Lung (tissue), 12 donors: Measurements from ENCODE around the gene GLUL. TPM values are rescaled to one million over a fixed set of nuclear protein-coding genes. Genes with fewer than 3 reads are reported as not detected.

Experiments
- ATAC-seq: fragments of 200-7000 bp; cut with Tn5 transposase; one replicate; pipeline ENCODE4 v1.9.1; 2020; ENCODE audit warnings: moderate number of reproducible peaks; ENCODE audit not compliant: insufficient read depth, low FRiP score
- DNase-seq, 3 donors: peaks; one replicate each; pipeline ENCODE4 v3.0.0-alpha.2; 2013 to 2017
- H3K27ac ChIP-seq, 2 donors: one replicate each; pipeline ENCODE4 v1.5.1; 2013; ENCODE audit warnings: mild to moderate bottlenecking in 2 of 2, moderate library complexity in 2 of 2, control low read depth in 1 of 2, inconsistent platforms in 1 of 2, low read depth in 1 of 2, low read length in 1 of 2
- H3K27me3 ChIP-seq, 3 donors: one replicate each; pipeline ENCODE4 v1.5.1; 2013; ENCODE audit warnings: low read length in 2 of 3; ENCODE audit not compliant: control insufficient read depth in 3 of 3, insufficient read depth in 3 of 3
- H3K36me3 ChIP-seq, 4 donors: one replicate each; pipeline ENCODE4 v1.5.1; 2013; ENCODE audit warnings: low read length in 4 of 4, mild to moderate bottlenecking in 1 of 4, moderate library complexity in 1 of 4; ENCODE audit not compliant: control insufficient read depth in 4 of 4, insufficient read depth in 4 of 4
- H3K4me1 ChIP-seq, 5 donors: one replicate each; pipeline ENCODE4 v1.5.1; 2013; ENCODE audit warnings: low read length in 5 of 5, mild to moderate bottlenecking in 2 of 5, moderate library complexity in 1 of 5; ENCODE audit not compliant: control insufficient read depth in 5 of 5, insufficient read depth in 5 of 5
- H3K4me3 ChIP-seq: one replicate; pipeline ENCODE4 v1.5.1; 2013; ENCODE audit warnings: mild to moderate bottlenecking, control low read depth, moderate library complexity
- H3K9ac ChIP-seq, 2 donors: one replicate each; pipeline ENCODE4 v1.5.1; 2013; ENCODE audit warnings: low read length in 2 of 2, control low read depth in 1 of 2; ENCODE audit not compliant: insufficient read depth in 1 of 2
- H3K9me3 ChIP-seq, 4 donors: one replicate each; pipeline ENCODE4 v1.5.1; 2013; ENCODE audit warnings: low read length in 3 of 4, mild to moderate bottlenecking in 1 of 4, moderate library complexity in 1 of 4; ENCODE audit not compliant: control insufficient read depth in 4 of 4, insufficient read depth in 3 of 4
- CTCF ChIP-seq: IDR thresholded peaks from 2 replicates; pipeline ENCODE4 v1.5.1; 2012; ENCODE audit warnings: mild to moderate bottlenecking; ENCODE audit errors: control extremely low read depth, extremely low read depth
- WGBS, 2 donors: extraction: QIAGEN DNeasy Blood & Tissue Kit; methylation state at CpG; one replicate each; pipeline ENCODE4 v1.1.7; 2013; 5-methylcytosine and 5-hydroxymethylcytosine counted together
- polyA plus RNA-seq, 2 donors: library from polyadenylated mRNA; stranded (reverse); fragments of 200-250 nt; gene quantifications; one replicate each; pipeline ENCODE4 v1.2.1, GENCODE V29; 2013
- total RNA-seq, 2 donors: library from RNA; depleted of rRNA in 1 of 2; stranded (reverse); fragments of >200 nt in 1 of 2; gene quantifications; one replicate each; pipeline ENCODE4 v1.2.1, GENCODE V29; 2014 to 2021
- donor health status: control.
- donor health status: control.
- donor health status: Bipolar disorder and iron deficiency.
- donor health status: healthy.
- donor health status: DM: yes; HTN: yes; CAD: no.

Gene GLUL
- total and polyA plus RNA-seq, 4 donors, result 209 to 2,889 (median 1,186) TPM

- 82 to 89% methylated on average over 4 of the region's 4 CpGs for WGBS, 2 donors
- Histone ChIP-seq H3K36me3 (no peaks in the 10 kb centered on the region), H3K4me3 (no peak overlapping the region), H3K4me1 (peaks cover 0 to 5% (median 0%) of the 10 kb centered on the region in 5 donors), H3K9me3 (no peaks in the 10 kb centered on the region), H3K27ac (no peak overlapping the region), H3K9ac (no peak overlapping the region), H3K27me3 (no peaks in the 10 kb centered on the region)
- no peak for DNase-seq
- TF ChIP-seq CTCF, result no peak
- no peak for ATAC-seq
Observed at GRCh38 chr1:182357913-182358312, 33.7 kb downstream of the GLUL start.

DNA sequence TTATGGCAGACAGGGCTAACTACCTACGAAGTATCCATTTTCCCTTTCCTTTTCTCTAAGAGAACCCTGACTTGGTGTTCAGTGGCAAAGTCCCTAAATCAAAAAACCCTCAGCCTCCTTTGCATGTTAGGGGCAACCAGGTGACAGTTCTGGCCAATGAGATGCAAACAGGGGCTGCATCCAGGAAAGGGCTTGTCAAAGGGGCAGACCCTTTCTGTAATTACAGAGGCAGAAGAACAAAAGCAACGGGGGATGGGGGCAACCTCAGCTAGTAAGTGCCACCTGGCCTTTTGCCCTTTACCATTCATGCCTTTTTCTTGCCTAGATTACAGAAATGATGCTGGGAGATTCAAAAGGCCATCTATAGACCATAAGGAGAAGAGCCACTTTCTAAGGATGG lies 34.4 kb downstream of the GLUL start:
- Histone ChIP-seq H3K27me3 (no peaks in the 10 kb centered on the region), H3K9ac (no peak overlapping the region), H3K27ac (no peak overlapping the region), H3K36me3 (no peaks in the 10 kb centered on the region), H3K9me3 (no peaks in the 10 kb centered on the region), H3K4me3 (no peak overlapping the region), H3K4me1 (peaks cover 0 to 5% (median 0%) of the 10 kb centered on the region in 5 donors)
- DNase-seq (no peak), ATAC-seq (no peak)
- TF ChIP-seq CTCF, result no peak
- 78 to 89% methylated on average over 2 of the region's 2 CpGs for WGBS, 2 donors

DNA sequence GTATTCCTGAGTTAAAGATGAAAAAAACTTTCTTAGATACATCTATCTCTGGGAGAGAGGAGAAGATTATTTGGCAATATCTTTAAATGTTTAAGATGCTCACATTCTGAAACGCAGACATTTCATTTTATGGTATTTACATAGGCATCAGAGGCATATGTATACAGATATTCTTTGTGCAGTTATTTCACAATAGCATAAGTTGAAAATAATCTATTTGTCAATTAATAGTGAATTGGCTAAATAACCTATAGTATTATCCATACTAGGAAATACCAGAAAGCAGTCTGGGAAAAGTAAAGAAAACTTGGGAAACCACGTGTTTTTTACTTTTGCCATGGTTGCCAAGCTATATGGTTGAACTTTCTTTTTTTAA lies 35.9 kb downstream of the GLUL start:
- no peak overlapping the region for H3K4me3 ChIP-seq
- TF ChIP-seq CTCF, result no peak
- no peak overlapping the region for H3K9ac ChIP-seq
- WGBS, 2 donors, result 94 to 95% methylated on average over 2 of the region's 2 CpGs
- no peak for ATAC-seq
- H3K27me3 ChIP-seq, result no peaks in the 10 kb centered on the region
- peaks cover 0 to 5% (median 0%) of the 10 kb centered on the region in 5 donors for H3K4me1 ChIP-seq
- no peaks in the 10 kb centered on the region for H3K36me3 ChIP-seq
- no peaks in the 10 kb centered on the region for H3K9me3 ChIP-seq
- H3K27ac ChIP-seq, result no peak overlapping the region
- no peak for DNase-seq

GRCh38 chr1:182351790-182352364 lies 39.7 kb downstream of the GLUL start:
- no peak for TF ChIP-seq CTCF
- 65 to 67% methylated on average over 1 of the region's 1 CpG for WGBS, 2 donors
- no peak for DNase-seq

More at GRCh38 chr1:182351790-182352364, 39.7 kb downstream of the GLUL start:
- Histone ChIP-seq H3K36me3 (no peaks in the 10 kb centered on the region), H3K27me3 (no peaks in the 10 kb centered on the region), H3K4me1 (peaks cover 0 to 9% (median 0%) of the 10 kb centered on the region in 5 donors), H3K9me3 (no peaks in the 10 kb centered on the region), H3K9ac (no peak overlapping the region), H3K4me3 (no peak overlapping the region), H3K27ac (peak overlapping the region in 1 of 2 donors; percentile 11)
- ATAC-seq, result no peak
